ENCODE measurements around the gene CRYBG3.

The CRYBG3 gene

GRCh38 chr3:97979610-97980009 is 157.8 kb downstream of the CRYBG3 start:
- Histone ChIP-seq H2AK5ac (ENCODE audit: low read length) (no peak overlapping the region), H4K8ac (ENCODE audit: low read depth, low read length) (no peak overlapping the region), H3K56ac (ENCODE audit: low read length) (no peak overlapping the region), H3K4me3 (ENCODE audit: low read length) (no peak overlapping the region), H3K79me1 (ENCODE audit: low read length) (no peaks in the 10 kb centered on the region), H3K18ac (ENCODE audit: low read length) (no peak overlapping the region), H2BK5ac (ENCODE audit: low read length) (no peak overlapping the region), H3K23ac (ENCODE audit: low read length) (no peak overlapping the region), H4K5ac (ENCODE audit: low read length) (no peak overlapping the region), H3K79me2 (ENCODE audit: control insufficient read depth, insufficient read depth, low read length) (no peaks in the 10 kb centered on the region), H3K27me3 (ENCODE audit: insufficient read depth, low read length, poor library complexity) (no peaks in the 10 kb centered on the region), H3K36me3 (ENCODE audit: control insufficient read depth, insufficient read depth, low read length) (no peaks in the 10 kb centered on the region), H3K27ac (ENCODE audit: low read depth, low read length) (no peak overlapping the region), H2BK15ac (replicated peaks; ENCODE audit: low read depth) (no peak overlapping the region), H3K4me2 (ENCODE audit: low read length) (no peak overlapping the region), H3K4me1 (ENCODE audit: control insufficient read depth, low read depth, low read length) (no peaks in the 10 kb centered on the region), H3K9ac (ENCODE audit: low read length) (no peak overlapping the region), H3K4ac (ENCODE audit: low read depth, low read length) (no peak overlapping the region), H2BK120ac (ENCODE audit: low read depth, low read length) (no peak overlapping the region)
- no CpG with 5 or more reads among the region's 3 CpGs for WGBS (ENCODE audit: extremely low coverage, insufficient coverage, low lambda C conversion rate)
- DNase-seq: peak; percentile 52

GRCh38 chr3:97981886-97982285 is 160.1 kb downstream of the CRYBG3 start:
- no peak for DNase-seq
- Histone ChIP-seq H3K4me3 (ENCODE audit: low read length) (no peak overlapping the region), H2BK120ac (ENCODE audit: low read depth, low read length) (no peak overlapping the region), H2AK5ac (ENCODE audit: low read length) (no peak overlapping the region), H3K18ac (ENCODE audit: low read length) (no peak overlapping the region), H3K4me1 (ENCODE audit: control insufficient read depth, low read depth, low read length) (no peaks in the 10 kb centered on the region), H2BK15ac (replicated peaks; ENCODE audit: low read depth) (no peak overlapping the region), H3K9ac (ENCODE audit: low read length) (no peak overlapping the region), H3K56ac (ENCODE audit: low read length) (no peak overlapping the region), H4K5ac (ENCODE audit: low read length) (no peak overlapping the region), H3K36me3 (ENCODE audit: control insufficient read depth, insufficient read depth, low read length) (no peaks in the 10 kb centered on the region), H3K4me2 (ENCODE audit: low read length) (no peak overlapping the region), H3K79me1 (ENCODE audit: low read length) (no peaks in the 10 kb centered on the region), H3K23ac (ENCODE audit: low read length) (no peak overlapping the region), H3K27me3 (ENCODE audit: insufficient read depth, low read length, poor library complexity) (no peaks in the 10 kb centered on the region), H3K27ac (ENCODE audit: low read depth, low read length) (no peak overlapping the region), H3K79me2 (ENCODE audit: control insufficient read depth, insufficient read depth, low read length) (no peaks in the 10 kb centered on the region), H4K8ac (ENCODE audit: low read depth, low read length) (no peak overlapping the region), H2BK5ac (ENCODE audit: low read length) (no peak overlapping the region), H3K4ac (ENCODE audit: low read depth, low read length) (no peak overlapping the region)
- no CpG with 5 or more reads among the region's 3 CpGs for WGBS (ENCODE audit: extremely low coverage, insufficient coverage, low lambda C conversion rate)

DNA sequence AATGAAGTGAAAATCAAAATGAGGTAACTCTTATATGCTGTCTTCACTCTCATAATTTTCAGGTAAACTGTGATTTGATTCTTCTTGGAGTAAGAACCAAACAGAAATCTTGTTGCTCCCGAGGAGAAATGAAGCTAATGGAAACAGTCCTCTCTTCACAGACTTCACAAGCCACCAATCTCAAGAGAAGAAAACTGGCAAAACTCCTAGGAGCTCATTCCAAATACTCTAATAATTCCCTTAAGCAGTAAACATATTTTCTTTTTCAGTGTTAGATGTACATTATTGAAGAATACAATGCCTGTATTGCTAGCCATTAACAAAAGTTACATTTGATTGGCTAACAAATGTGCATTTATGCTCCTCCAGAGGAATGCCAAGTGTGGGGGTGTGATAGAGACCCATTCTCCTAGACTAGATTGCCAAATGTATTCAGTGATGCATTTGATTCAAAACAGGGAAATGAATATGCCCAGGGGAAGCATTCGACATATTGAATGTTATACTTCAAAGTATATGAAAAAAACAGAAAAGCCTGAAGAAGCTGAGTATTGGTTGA is 162.2 kb downstream of the CRYBG3 start:
- no peak overlapping the region for H4K5ac ChIP-seq (ENCODE audit: low read length)
- no CpG with 5 or more reads among the region's 2 CpGs for WGBS (ENCODE audit: extremely low coverage, insufficient coverage, low lambda C conversion rate)
- H2BK120ac ChIP-seq (ENCODE audit: low read depth, low read length): no peak overlapping the region
- no peak for DNase-seq
- H3K18ac ChIP-seq (ENCODE audit: low read length): no peak overlapping the region
- no peak overlapping the region for H4K8ac ChIP-seq (ENCODE audit: low read depth, low read length)
- no peaks in the 10 kb centered on the region for H3K27me3 ChIP-seq (ENCODE audit: insufficient read depth, low read length, poor library complexity)
- no peak overlapping the region for H2AK5ac ChIP-seq (ENCODE audit: low read length)
- H3K9ac ChIP-seq (ENCODE audit: low read length): no peak overlapping the region
- H2BK5ac ChIP-seq (ENCODE audit: low read length): no peak overlapping the region
- H3K4me2 ChIP-seq (ENCODE audit: low read length): no peak overlapping the region
- H3K4me1 ChIP-seq (ENCODE audit: control insufficient read depth, low read depth, low read length): no peaks in the 10 kb centered on the region
- no peak overlapping the region for H3K27ac ChIP-seq (ENCODE audit: low read depth, low read length)
- H3K56ac ChIP-seq (ENCODE audit: low read length): no peak overlapping the region
- no peak overlapping the region for H3K23ac ChIP-seq (ENCODE audit: low read length)
- H3K4ac ChIP-seq (ENCODE audit: low read depth, low read length): no peak overlapping the region
- no peaks in the 10 kb centered on the region for H3K79me2 ChIP-seq (ENCODE audit: control insufficient read depth, insufficient read depth, low read length)
- H3K4me3 ChIP-seq (ENCODE audit: low read length): no peak overlapping the region
- H3K79me1 ChIP-seq (ENCODE audit: low read length): no peaks in the 10 kb centered on the region
- no peak overlapping the region for H2BK15ac ChIP-seq (replicated peaks; ENCODE audit: low read depth)
- no peaks in the 10 kb centered on the region for H3K36me3 ChIP-seq (ENCODE audit: control insufficient read depth, insufficient read depth, low read length)

DNA sequence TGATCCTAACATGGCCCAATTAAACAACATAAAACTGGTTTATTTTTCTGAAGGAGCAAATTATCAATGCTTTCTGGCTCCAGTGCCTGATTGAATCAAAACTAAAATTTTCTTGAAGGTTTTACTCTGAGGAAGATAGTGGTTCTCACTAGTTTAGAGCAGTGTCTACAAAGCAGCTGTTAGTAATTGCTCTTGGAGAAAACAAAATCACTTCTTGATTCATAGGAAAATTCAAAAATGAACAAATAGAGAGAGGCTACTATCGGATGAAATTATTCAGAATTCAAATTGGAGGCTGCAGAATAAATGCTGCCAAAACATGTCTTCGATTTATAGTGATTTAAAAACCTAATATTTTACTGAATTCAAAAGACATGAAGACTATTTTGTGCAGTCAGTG is 165.5 kb downstream of the CRYBG3 start:
- Histone ChIP-seq H3K23ac (ENCODE audit: low read length) (no peak overlapping the region), H2BK15ac (replicated peaks; ENCODE audit: low read depth) (no peak overlapping the region), H3K36me3 (ENCODE audit: control insufficient read depth, insufficient read depth, low read length) (no peaks in the 10 kb centered on the region), H2AK5ac (ENCODE audit: low read length) (no peak overlapping the region), H3K4me3 (ENCODE audit: low read length) (no peak overlapping the region), H4K8ac (ENCODE audit: low read depth, low read length) (no peak overlapping the region), H3K4ac (ENCODE audit: low read depth, low read length) (no peak overlapping the region), H3K18ac (ENCODE audit: low read length) (no peak overlapping the region), H3K27ac (ENCODE audit: low read depth, low read length) (no peak overlapping the region), H2BK5ac (ENCODE audit: low read length) (no peak overlapping the region), H3K79me2 (ENCODE audit: control insufficient read depth, insufficient read depth, low read length) (no peaks in the 10 kb centered on the region), H3K9ac (ENCODE audit: low read length) (no peak overlapping the region), H3K27me3 (ENCODE audit: insufficient read depth, low read length, poor library complexity) (no peaks in the 10 kb centered on the region), H3K4me2 (ENCODE audit: low read length) (no peak overlapping the region), H3K79me1 (ENCODE audit: low read length) (no peaks in the 10 kb centered on the region), H3K56ac (ENCODE audit: low read length) (no peak overlapping the region), H3K4me1 (ENCODE audit: control insufficient read depth, low read depth, low read length) (no peaks in the 10 kb centered on the region), H4K5ac (ENCODE audit: low read length) (no peak overlapping the region), H2BK120ac (ENCODE audit: low read depth, low read length) (no peak overlapping the region)
- WGBS (ENCODE audit: extremely low coverage, insufficient coverage, low lambda C conversion rate): no CpG with 5 or more reads among the region's 2 CpGs
- DNase-seq: no peak

DNA sequence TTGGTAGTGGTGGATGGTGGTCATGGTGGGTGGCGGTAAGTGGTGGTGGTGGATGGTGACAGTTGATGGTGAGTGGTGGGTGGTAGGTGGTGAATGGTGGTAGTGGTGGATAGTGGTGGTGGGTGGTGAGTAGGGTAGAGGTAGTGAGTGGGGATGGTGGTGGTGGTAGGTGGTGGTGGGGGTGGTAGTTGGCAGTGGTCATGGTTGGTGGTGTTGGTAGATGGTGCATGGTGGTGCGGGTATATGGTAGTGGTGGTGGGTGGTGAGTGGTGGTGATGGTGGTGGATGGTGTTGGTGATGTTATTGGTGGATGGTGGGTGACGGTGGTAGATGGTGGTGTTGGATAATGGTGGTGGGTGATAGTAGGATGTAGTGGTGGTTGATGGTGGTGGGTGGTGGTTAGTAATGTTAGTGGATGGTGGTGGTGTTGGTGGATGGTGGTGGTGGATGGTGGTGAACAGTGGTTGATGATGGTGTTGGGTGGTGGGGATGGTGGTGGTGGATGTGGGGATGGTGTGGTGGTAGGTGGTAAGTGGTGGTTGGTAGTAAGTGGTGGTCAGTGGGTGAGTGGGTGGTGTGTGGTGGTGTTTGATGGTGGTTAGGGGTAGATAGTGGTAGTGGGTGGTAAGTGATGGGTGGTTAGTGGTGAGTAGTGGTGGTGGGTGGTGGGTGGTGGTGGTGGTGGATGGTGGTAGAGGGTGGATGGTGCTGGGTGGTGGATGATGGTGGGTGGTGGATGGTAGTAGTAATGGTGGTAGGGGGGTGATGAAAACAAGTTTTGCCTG is 167.2 kb downstream of the CRYBG3 start:
- Histone ChIP-seq H3K4me3 (ENCODE audit: low read length) (no peak overlapping the region), H4K5ac (ENCODE audit: low read length) (no peak overlapping the region), H3K4ac (ENCODE audit: low read depth, low read length) (no peak overlapping the region), H3K18ac (ENCODE audit: low read length) (no peak overlapping the region), H3K56ac (ENCODE audit: low read length) (no peak overlapping the region), H3K23ac (ENCODE audit: low read length) (no peak overlapping the region), H2BK15ac (replicated peaks; ENCODE audit: low read depth) (no peak overlapping the region), H3K79me2 (ENCODE audit: control insufficient read depth, insufficient read depth, low read length) (no peaks in the 10 kb centered on the region), H3K4me1 (ENCODE audit: control insufficient read depth, low read depth, low read length) (no peaks in the 10 kb centered on the region), H2BK5ac (ENCODE audit: low read length) (no peak overlapping the region), H2BK120ac (ENCODE audit: low read depth, low read length) (no peak overlapping the region), H2AK5ac (ENCODE audit: low read length) (no peak overlapping the region), H3K4me2 (ENCODE audit: low read length) (no peak overlapping the region), H3K27me3 (ENCODE audit: insufficient read depth, low read length, poor library complexity) (no peaks in the 10 kb centered on the region), H3K9ac (ENCODE audit: low read length) (no peak overlapping the region), H3K36me3 (ENCODE audit: control insufficient read depth, insufficient read depth, low read length) (no peaks in the 10 kb centered on the region), H3K79me1 (ENCODE audit: low read length) (no peaks in the 10 kb centered on the region), H3K27ac (ENCODE audit: low read depth, low read length) (no peak overlapping the region), H4K8ac (ENCODE audit: low read depth, low read length) (no peak overlapping the region)
- DNase-seq: no peak
- WGBS (ENCODE audit: extremely low coverage, insufficient coverage, low lambda C conversion rate): no CpG with 5 or more reads among the region's 3 CpGs

Measured in mesendoderm (in vitro differentiated cells).